ENCODE measurements around the gene DOCK7.

DNA sequence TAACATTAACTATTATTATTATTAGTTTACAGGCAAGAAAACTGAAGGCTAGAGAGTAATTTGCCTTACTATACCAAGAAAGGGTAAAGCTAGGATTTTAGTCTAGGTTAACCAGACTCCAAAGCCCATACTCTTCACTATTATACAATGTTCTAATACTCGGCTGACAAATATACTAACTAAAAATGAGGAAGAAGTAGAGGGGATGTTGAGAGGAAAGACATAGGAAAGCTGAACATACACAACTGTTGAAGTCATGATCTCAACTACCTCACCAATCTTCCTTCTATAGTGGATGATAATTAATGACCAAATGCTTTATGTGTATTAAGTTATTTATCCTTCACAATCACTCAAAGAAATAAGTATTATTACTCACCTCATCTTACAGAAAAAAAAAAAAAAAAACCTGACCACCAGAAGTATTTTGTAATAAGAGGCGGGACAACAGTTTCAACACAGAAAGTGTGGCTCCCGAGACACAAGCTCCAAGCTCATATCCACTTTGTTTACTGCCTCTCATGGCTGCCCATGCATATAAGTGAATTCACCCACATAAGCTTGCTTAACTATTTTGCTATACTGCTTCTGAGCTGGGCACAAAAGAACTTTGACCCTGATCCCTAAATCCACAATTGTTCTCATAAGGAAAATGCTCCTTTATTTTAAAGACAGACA lies 173.3 kb downstream of the DOCK7 start:
- TF ChIP-seq, protein P1, sequence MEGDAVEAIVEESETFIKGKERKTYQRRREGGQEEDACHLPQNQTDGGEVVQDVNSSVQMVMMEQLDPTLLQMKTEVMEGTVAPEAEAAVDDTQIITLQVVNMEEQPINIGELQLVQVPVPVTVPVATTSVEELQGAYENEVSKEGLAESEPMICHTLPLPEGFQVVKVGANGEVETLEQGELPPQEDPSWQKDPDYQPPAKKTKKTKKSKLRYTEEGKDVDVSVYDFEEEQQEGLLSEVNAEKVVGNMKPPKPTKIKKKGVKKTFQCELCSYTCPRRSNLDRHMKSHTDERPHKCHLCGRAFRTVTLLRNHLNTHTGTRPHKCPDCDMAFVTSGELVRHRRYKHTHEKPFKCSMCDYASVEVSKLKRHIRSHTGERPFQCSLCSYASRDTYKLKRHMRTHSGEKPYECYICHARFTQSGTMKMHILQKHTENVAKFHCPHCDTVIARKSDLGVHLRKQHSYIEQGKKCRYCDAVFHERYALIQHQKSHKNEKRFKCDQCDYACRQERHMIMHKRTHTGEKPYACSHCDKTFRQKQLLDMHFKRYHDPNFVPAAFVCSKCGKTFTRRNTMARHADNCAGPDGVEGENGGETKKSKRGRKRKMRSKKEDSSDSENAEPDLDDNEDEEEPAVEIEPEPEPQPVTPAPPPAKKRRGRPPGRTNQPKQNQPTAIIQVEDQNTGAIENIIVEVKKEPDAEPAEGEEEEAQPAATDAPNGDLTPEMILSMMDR (IDR thresholded peaks at IDR 0.05): no peak
- TF ChIP-seq POLR2AphosphoS5 (IDR thresholded peaks at IDR 0.05; ENCODE audit: low read depth, low read length) (no peak), TCF7L2 (IDR thresholded peaks at IDR 0.05; ENCODE audit: low read depth, low read length) (no peak)
- TF ChIP-seq, protein P2, sequence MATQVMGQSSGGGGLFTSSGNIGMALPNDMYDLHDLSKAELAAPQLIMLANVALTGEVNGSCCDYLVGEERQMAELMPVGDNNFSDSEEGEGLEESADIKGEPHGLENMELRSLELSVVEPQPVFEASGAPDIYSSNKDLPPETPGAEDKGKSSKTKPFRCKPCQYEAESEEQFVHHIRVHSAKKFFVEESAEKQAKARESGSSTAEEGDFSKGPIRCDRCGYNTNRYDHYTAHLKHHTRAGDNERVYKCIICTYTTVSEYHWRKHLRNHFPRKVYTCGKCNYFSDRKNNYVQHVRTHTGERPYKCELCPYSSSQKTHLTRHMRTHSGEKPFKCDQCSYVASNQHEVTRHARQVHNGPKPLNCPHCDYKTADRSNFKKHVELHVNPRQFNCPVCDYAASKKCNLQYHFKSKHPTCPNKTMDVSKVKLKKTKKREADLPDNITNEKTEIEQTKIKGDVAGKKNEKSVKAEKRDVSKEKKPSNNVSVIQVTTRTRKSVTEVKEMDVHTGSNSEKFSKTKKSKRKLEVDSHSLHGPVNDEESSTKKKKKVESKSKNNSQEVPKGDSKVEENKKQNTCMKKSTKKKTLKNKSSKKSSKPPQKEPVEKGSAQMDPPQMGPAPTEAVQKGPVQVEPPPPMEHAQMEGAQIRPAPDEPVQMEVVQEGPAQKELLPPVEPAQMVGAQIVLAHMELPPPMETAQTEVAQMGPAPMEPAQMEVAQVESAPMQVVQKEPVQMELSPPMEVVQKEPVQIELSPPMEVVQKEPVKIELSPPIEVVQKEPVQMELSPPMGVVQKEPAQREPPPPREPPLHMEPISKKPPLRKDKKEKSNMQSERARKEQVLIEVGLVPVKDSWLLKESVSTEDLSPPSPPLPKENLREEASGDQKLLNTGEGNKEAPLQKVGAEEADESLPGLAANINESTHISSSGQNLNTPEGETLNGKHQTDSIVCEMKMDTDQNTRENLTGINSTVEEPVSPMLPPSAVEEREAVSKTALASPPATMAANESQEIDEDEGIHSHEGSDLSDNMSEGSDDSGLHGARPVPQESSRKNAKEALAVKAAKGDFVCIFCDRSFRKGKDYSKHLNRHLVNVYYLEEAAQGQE (IDR thresholded peaks at IDR 0.05; ENCODE audit: insufficient read depth in 1 of 2, low read depth in 2 of 2, low read length in 1 of 2): no peak
